Epithelial cell of esophagus (primary cell): ENCODE data around the gene CISTR.

Experiments
- DNase-seq: peaks from one replicate; pipeline ENCODE4 v3.0.0; 2010; ENCODE audit warnings: low read depth
- H3K4me3 ChIP-seq: 2 replicates; pipeline ENCODE4 v1.5.1; 2011; ENCODE audit warnings: mild to moderate bottlenecking, low read length, control low read depth
- CTCF ChIP-seq: IDR thresholded peaks from 2 replicates; pipeline ENCODE4 v1.5.1; 2011; ENCODE audit warnings: low read depth, mild to moderate bottlenecking, low read length, control low read depth, inconsistent platforms; ENCODE audit not compliant: insufficient read depth; ENCODE audit errors: missing control alignments

The CISTR gene

GRCh38 chr12:53729644-53730043 lies 22.1 kb downstream of the CISTR start:
- H3K4me3 ChIP-seq, result no peak overlapping the region
- DNase-seq, result peak; percentile 69
- no peak for TF ChIP-seq CTCF

- TF ChIP-seq CTCF, result no peak
Observed at GRCh38 chr12:53728206-53728605, 23.6 kb downstream of the CISTR start.

DNA sequence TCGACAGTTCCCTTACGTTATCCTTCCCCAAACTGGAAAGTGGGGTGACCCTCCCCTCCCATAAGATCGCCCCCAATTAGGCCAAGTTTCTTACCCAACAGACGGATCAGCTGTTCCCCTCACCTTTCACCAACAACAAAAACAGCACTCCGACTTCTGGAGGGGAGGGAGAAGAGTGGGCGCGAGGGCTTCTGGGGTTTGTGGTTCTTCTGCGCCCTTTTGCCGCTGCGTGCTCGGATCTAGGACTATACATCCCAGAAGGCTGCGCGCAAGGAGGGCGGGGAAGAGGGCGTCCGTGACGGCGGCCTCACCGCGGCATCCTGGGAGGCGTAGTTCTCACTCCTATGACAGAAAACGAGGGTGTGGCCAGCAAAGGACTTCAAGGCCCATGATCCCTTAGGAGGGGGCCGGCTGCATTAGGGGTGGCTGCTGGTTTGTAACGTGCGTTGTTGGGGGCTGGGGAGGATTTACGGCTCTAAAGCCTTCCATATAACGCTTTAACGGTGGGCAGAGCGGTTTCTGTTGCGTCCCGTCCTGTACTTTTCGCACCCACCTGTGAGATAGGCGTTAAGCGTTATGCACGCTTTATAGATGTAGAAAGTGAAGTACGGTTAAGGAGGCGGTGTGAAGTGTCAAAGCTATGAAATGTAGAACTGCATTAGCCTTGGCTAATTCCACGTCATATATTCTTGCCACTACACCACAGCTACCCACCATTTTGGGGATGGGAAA lies 24.3 kb downstream of the CISTR start, which contains the start of gene CALCOCO1:
Gene CALCOCO1, minus strand, starts transcription at position 143 of the 732 bp plus-strand sequence. CDS start 2,210 bp downstream, outside the sequence.
- TF ChIP-seq CTCF, result no peak

More at GRCh38 chr12:53728206-53728605, 23.6 kb downstream of the CISTR start:
- DNase-seq, result no peak
- no peak overlapping the region for H3K4me3 ChIP-seq

DNA sequence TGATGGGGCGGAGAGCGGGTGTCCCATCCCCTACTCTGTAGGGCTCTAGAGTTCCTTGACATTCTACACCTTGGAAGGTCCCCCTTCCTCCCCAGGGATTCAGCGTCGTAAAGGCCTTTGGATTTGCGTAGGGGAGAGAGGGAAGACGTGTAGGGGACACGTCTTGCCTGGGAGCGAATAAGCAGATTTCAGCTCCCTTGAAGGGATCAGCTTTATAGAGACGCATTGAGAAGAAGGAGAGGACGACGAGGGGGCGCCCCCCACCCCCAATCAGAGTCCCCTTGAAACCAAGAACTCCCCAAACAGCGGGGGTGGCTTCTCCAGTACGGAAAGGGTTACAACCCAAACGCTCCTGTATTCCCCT lies 24.9 kb downstream of the CISTR start:
- DNase-seq, result peak; percentile 47
- H3K4me3 ChIP-seq, result peak overlapping the region; percentile 97
- TF ChIP-seq CTCF, result no peak

More for the DNA sequence above, 24.3 kb downstream of the CISTR start, which contains the start of gene CALCOCO1:
- H3K4me3 ChIP-seq, result peak within 1 kb of the TSS; percentile 97
- peak; percentile 99 for DNase-seq

DNA sequence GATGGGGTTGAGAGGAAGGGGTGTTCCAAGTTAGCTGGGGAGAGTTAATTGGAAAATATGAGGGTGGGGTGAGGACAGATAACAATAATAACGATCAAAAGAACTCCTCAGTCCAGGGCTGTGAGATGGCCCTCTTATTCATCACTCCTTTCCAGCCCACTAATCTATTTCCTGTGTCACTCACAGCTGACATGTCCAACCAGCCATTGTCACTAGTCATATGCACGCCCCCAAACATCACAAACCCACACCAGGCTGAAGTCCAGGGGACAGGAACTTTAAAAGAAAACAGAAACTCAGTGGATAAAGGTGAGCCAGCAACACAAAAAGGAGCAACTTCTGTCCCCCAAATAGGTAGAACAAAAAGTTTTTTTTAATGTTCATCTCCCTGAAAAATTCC lies 25.4 kb downstream of the CISTR start:
- no peak for TF ChIP-seq CTCF
- DNase-seq, result peak; percentile 25

DNA sequence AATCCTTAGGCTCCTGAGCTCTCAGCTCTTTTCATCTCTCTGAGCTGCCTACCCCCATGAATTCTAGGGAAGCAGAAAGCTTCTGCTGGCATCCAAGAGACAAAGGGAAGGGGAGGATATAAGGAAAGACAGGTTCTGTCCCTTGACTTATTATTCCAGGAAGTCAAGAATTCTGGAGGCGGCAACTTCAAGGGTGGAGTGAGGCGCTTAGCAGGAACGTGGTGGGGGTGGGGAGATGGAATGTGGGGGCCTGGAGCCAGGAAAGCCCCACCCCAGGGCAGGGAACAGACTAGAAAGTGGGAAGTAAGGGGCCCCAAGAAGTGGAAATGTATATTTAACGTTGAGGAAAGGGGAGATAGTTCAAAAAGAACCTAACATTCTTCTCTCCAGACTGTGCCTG lies 26.0 kb downstream of the CISTR start:
- no peak for TF ChIP-seq CTCF
- peak; percentile 38 for DNase-seq
- H3K4me3 ChIP-seq, result peak overlapping the region; percentile 97

More for the DNA sequence above, 25.4 kb downstream of the CISTR start:
- peak overlapping the region; percentile 97 for H3K4me3 ChIP-seq

- no peak for TF ChIP-seq CTCF
- no peak for DNase-seq
- no peak overlapping the region for H3K4me3 ChIP-seq
Observed at GRCh38 chr12:53722450-53723041, 29.2 kb downstream of the CISTR start.
